Activated T-cell treated with anti-CD3 and anti-CD28 coated beads, Interleukin-2, amount 50 U/mL, for 48 hours (primary cell): ENCODE results near the gene GALNT18.

ENCODE experiments used
- DNase-seq, 2 experiments: peaks; one replicate each; pipeline ENCODE4 v3.0.0-alpha.2; 2020

Gene GALNT18

GRCh38 chr11:11260903-11261302 lies 360.9 kb downstream of the GALNT18 start:
- DNase-seq: no peak

- no peak for DNase-seq
Observed at GRCh38 chr11:11253995-11254394, 367.8 kb downstream of the GALNT18 start.

GRCh38 chr11:11253497-11253896 lies 368.3 kb downstream of the GALNT18 start:
- DNase-seq: no peak

GRCh38 chr11:11252403-11252802 lies 369.4 kb downstream of the GALNT18 start:
- DNase-seq: no peak

GRCh38 chr11:11251394-11251970 lies 370.3 kb downstream of the GALNT18 start:
- no peak for DNase-seq

GRCh38 chr11:11250470-11250869 lies 371.3 kb downstream of the GALNT18 start:
- no peak for DNase-seq

- DNase-seq: no peak
Observed at GRCh38 chr11:11247576-11247975, 374.2 kb downstream of the GALNT18 start.

GRCh38 chr11:11247086-11247485 lies 374.7 kb downstream of the GALNT18 start:
- no peak for DNase-seq

- no peak for DNase-seq
Observed at GRCh38 chr11:11246166-11246565, 375.6 kb downstream of the GALNT18 start.

GRCh38 chr11:11245453-11245852 lies 376.4 kb downstream of the GALNT18 start:
- DNase-seq: no peak

- no peak for DNase-seq
Observed at GRCh38 chr11:11244470-11245080, 377.2 kb downstream of the GALNT18 start.

GRCh38 chr11:11243590-11244469 lies 378.0 kb downstream of the GALNT18 start:
- DNase-seq: peak; percentile 37 to 39

GRCh38 chr11:11243209-11243589 lies 378.6 kb downstream of the GALNT18 start:
- no peak for DNase-seq

GRCh38 chr11:11241284-11241683 lies 380.5 kb downstream of the GALNT18 start:
- no peak for DNase-seq

GRCh38 chr11:11239959-11240358 lies 381.8 kb downstream of the GALNT18 start:
- no peak for DNase-seq

GRCh38 chr11:11237070-11237832 lies 384.6 kb downstream of the GALNT18 start:
- no peak for DNase-seq

- no peak for DNase-seq
Observed at GRCh38 chr11:11236498-11237059, 385.2 kb downstream of the GALNT18 start.

GRCh38 chr11:11231763-11232162 lies 390.0 kb downstream of the GALNT18 start:
- DNase-seq: no peak

GRCh38 chr11:11230802-11231562 lies 390.8 kb downstream of the GALNT18 start:
- DNase-seq: peak; percentile 37 to 42

GRCh38 chr11:11230087-11230486 lies 391.7 kb downstream of the GALNT18 start:
- DNase-seq: no peak

GRCh38 chr11:11229647-11230046 lies 392.2 kb downstream of the GALNT18 start:
- DNase-seq: no peak
